ENCODE measurements around the gene KIF1A. TPM values are rescaled to one million over a fixed set of nuclear protein-coding genes. Genes with fewer than 3 reads are reported as not detected.

Gene KIF1A
- total RNA-seq, 1 donor from 2014 or later = 2.0 TPM

DNA sequence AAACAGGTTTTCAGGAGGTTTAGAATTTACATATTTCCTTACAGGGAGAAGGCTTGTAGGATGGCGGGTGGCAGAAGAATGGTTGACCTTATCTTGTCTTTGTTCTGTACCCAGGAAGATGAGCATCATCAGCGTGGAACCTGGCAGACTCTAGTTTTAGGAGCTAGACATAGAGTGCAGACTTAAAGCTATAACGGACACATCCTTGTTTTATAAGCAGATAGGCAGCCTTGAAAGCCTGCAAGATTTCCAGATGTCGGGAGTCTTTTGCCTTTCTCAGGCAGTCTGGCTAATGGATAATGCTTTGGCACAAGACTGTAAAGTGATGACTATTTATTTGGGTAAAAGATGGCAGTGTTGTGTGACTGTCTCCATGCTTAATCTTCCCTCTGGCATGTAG is 149.1 kb downstream of the KIF1A start:
- intact Hi-C loops (cut with micrococcal nuclease) = no loop called here
- no peak for DNase-seq
- Histone ChIP-seq H3K4me3 (no peak overlapping the region), H3K9me3 (replicated peaks) (no peaks in the 10 kb centered on the region), H3K4me1 (no peaks in the 10 kb centered on the region), H3K27ac (replicated peaks) (no peak overlapping the region), H3K27me3 (ENCODE audit: low read depth) (peaks cover 62% of the 10 kb centered on the region), H3K36me3 (no peaks in the 10 kb centered on the region)
- TF ChIP-seq CTCF (IDR thresholded peaks at IDR 0.05; ENCODE audit: borderline replicate concordance) = no peak

DNA sequence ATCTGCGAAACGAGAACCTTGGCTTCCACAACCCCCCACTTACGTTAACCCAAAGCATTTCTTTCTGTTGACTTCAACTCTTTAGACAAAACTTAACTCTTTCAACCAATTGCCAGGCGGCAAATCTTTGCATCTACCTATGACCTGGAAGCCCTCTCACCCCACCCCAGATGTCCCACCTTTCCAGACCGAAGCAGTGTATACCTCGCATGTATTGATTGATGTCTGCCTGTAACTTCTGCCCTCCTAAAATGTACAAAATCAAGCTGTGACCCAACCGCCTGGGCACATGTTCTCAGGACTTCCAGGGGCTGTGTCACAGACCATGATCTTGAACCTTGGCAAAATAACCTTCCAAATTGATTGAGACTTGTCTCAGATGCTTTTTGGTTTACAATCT is 149.6 kb downstream of the KIF1A start:
- Histone ChIP-seq H3K9me3 (replicated peaks) (peaks cover 3% of the 10 kb centered on the region), H3K4me3 (no peak overlapping the region), H3K36me3 (no peaks in the 10 kb centered on the region), H3K27me3 (ENCODE audit: low read depth) (peaks cover 67% of the 10 kb centered on the region), H3K4me1 (no peaks in the 10 kb centered on the region), H3K27ac (replicated peaks) (no peak overlapping the region)
- intact Hi-C loops (cut with micrococcal nuclease) = no loop called here
- no peak for TF ChIP-seq CTCF (IDR thresholded peaks at IDR 0.05; ENCODE audit: borderline replicate concordance)
- DNase-seq = no peak

DNA sequence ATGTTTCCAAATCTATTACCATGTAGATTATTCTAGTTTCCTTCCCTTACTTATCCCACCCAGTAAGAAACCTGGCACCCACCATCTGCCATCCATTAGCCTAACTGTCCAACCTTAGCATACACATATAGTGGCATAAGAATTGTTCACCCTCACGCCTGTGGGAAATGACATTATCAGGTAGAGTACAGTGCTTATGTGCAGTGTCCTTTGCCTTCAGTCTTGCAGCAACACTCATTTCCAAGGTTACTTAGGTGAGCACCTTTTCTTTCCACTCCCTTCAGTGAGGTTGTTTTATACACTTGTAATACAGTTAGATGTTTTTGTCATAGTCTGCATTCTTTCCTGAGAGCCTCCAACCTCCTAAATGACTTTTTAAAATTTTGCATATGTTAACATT is 155.4 kb downstream of the KIF1A start:
- H3K4me1 ChIP-seq = no peaks in the 10 kb centered on the region
- no peak for DNase-seq
- intact Hi-C loops (cut with micrococcal nuclease) = no loop called here
- TF ChIP-seq CTCF (IDR thresholded peaks at IDR 0.05; ENCODE audit: borderline replicate concordance) = no peak
- no peak overlapping the region for H3K27ac ChIP-seq (replicated peaks)
- H3K36me3 ChIP-seq = no peaks in the 10 kb centered on the region
- no peak overlapping the region for H3K4me3 ChIP-seq
- peaks cover 82% of the 10 kb centered on the region for H3K27me3 ChIP-seq (ENCODE audit: low read depth)
- peaks cover 21% of the 10 kb centered on the region for H3K9me3 ChIP-seq (replicated peaks)

Other genes with a start within 250 kb of the KIF1A start
- gene CAPN10, start 233.5 kb downstream of the KIF1A start, total RNA-seq = 31.2 TPM
- gene GPR35, start 194.7 kb downstream of the KIF1A start, total RNA-seq = 1.3 TPM
- gene AQP12B, start 137.3 kb downstream of the KIF1A start, total RNA-seq = not detected
- gene AQP12A, start 128.4 kb downstream of the KIF1A start, total RNA-seq = not detected
- gene AGXT, start 48.6 kb upstream of the KIF1A start, total RNA-seq = not detected
- gene MAB21L4, start 75.9 kb upstream of the KIF1A start, total RNA-seq = not detected
- gene CROCC2, start 86.1 kb upstream of the KIF1A start, total RNA-seq = not detected
- gene SNED1, start 178.4 kb upstream of the KIF1A start, total RNA-seq = 6.1 TPM

All from left ventricle myocardium inferior (tissue), 1 donor.